ENCODE measurements around the gene CDK6.

Gene CDK6

DNA sequence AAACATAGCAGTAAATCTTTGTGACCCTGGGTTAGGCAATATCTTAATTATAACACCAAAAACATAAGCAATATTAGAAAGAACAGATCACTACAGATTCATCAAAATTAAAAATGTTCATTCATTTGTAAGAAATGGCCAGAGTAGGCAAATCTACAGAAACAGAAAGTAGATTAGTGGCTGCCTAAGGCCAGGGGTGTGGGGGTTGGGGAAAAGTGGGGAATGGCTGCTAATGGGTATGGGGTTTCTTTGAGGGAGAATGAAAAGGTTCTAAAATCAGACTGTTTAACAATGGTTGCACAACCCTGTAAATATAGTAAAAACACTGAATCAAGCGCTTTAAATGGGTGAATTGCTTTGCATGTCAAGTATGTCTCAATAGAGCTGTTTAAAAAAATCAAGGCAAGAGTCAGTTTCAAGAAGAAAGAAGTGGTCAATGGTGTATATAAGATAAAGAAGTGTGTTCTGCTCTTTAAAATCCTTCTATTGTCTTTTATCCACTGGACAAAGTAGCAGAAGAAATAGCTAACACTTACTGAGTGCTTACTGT is 42.6 kb downstream of the CDK6 start:
- DNase-seq (ENCODE audit: low read depth in 2 of 2) = no peak

- DNase-seq (ENCODE audit: low read depth in 2 of 2) = no peak
Measured at GRCh38 chr7:92790992-92791391, 45.4 kb downstream of the CDK6 start.

GRCh38 chr7:92788559-92789183 is 47.7 kb downstream of the CDK6 start:
- DNase-seq (ENCODE audit: low read depth in 2 of 2) = no peak

GRCh38 chr7:92785923-92786322 is 50.5 kb downstream of the CDK6 start:
- no peak for DNase-seq (ENCODE audit: low read depth in 2 of 2)

DNA sequence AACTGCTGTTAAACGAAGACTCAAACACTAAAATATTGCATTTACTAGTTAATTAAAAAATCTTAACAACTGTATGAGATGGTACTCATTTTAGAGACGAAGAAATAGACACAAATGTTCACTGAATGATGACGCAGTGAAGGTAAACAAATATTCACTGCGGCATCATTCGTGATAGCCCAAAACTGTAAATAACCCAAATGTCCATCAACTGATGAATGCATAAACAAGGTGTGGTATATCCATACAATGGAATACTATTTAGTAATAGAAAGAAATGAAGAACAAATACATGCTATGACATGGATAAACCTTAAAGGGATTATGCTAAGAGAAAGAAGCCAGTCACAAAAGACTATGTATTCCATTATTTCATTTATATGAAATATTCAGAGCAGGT is 51.4 kb downstream of the CDK6 start:
- DNase-seq (ENCODE audit: low read depth in 2 of 2) = no peak

DNA sequence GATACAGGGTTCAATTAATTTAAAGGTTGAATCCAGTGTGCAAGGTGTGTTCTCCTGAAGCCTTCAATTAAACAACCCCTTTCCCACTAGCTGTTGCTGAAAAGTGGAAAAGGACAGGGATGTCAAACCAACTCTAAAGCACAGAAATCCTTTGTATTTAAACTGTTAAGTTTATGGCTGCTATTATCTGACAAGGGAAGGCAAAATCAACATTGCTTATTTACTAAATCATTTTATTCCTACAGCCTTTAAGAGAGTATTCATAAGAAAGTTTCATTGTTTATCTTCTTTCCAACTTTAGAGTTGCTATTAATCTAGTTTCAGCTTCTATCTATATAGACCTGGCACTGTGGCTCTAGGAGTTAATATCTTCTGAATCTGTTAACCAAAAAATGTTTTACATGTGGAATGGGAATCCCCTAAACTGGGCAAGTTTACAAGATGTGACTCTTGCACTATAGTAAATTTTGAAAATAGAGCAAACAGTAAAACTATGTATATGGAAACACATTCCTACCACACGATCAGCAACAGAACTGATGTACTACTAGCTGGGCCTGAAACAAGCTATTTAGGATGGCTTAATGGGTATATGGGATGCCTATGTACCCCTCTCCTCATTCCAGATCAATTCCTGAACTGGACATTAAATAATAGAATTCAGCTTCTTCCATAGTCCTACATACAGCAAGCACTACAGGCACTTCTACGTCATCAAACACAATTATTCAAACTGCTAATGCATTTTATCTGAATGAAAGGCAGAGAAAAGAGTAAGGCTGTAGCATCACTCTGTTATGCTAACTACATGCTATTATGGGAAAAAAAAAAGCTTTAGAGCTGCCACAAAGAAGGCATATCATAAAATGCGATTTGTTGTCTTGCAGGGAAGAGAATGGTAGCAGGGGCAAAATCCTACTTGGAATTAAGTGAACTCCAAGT is 52.8 kb downstream of the CDK6 start:
- DNase-seq (ENCODE audit: low read depth in 2 of 2) = no peak

DNA sequence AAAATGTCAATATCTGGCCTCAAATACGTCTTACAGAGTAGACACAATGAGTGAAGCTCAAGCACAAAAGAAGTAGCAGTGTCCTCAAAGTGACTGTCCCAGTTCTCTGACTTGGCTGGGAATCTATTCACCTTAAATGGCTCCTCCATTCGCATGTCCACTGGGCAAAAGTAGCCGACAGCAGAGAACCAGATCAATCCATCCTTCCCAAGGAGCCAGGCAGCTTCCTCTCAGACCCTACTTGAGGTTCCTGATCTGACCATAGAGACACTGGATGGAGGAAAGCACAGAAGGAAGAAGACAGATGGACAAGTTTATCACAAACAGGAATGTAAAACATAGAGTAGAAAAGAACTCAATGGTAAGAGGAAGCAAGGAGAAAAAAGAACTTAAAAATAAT is 53.5 kb downstream of the CDK6 start:
- no peak for DNase-seq (ENCODE audit: low read depth in 2 of 2)

DNA sequence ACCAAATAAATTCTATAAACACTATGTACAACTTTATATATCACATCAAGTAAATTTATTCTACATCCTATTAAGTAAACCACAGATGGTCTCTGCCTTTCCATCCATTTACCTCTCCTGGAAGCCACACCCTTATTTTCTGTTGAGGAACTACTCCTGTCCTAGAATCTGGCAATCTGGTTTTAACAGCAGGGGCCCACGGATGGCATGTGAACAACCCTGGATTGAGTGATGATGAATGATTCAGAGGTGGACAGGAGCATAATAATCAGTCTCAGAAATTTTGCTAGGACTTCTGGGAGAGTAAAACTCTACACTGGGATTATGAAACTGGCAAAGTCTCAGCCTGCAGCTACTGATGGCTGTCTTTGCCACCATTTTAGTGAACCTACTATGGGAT is 54.1 kb downstream of the CDK6 start:
- no peak for DNase-seq (ENCODE audit: low read depth in 2 of 2)

DNA sequence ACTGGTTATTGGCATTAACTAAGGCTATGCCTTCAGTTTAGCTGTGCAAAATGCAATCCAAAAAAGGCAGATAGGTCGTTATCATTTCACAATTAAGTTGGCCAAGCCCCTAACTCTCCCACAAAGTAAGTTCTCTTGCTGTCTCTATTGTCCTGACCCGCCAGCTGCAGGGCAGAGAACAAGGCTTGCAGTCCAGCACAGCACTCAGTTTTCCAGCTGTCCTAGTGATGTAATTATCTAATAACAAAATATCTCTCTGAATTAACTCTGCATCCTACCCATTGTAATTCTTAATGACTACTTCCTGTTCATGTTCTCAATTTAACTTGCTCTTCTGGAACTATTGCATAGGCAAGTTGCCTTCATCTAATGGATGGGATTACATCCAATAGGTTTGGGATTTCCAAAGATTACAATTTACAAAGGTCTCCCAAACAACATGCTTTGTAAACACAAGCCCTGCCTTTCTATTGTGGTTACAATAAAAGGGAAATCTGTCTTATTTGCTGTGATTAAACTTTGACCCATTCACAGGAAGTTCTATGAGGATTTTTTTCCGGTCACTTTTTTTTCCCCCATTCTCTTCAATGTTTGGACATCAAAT is 55.2 kb downstream of the CDK6 start:
- DNase-seq (ENCODE audit: low read depth in 2 of 2) = no peak

- DNase-seq (ENCODE audit: low read depth in 2 of 2) = no peak
Measured at GRCh38 chr7:92778972-92779371, 57.4 kb downstream of the CDK6 start.

- DNase-seq (ENCODE audit: low read depth in 2 of 2) = no peak
Measured at GRCh38 chr7:92777993-92778392, 58.4 kb downstream of the CDK6 start.

DNA sequence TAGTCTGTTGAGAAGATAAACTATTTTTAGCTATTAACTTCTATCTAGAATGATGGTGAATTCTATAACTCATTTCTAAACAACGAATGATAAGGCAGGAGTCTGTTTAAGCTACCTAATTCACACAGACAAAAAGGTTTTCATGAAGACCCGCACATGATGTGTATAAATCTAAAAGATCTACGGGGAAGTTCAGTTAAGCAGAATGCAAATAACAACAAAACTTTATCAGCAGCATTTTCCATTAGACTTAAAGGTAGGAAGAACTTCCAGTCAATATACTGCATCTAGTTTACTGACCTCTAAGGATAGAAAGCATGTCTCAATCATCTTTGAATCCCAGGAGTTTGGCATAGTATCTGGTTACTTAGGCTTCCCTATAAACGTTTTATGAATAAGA is 62.6 kb downstream of the CDK6 start:
- no peak for DNase-seq (ENCODE audit: low read depth in 2 of 2)

GRCh38 chr7:92769844-92770243 is 66.5 kb downstream of the CDK6 start:
- no peak for DNase-seq (ENCODE audit: low read depth in 2 of 2)

DNA sequence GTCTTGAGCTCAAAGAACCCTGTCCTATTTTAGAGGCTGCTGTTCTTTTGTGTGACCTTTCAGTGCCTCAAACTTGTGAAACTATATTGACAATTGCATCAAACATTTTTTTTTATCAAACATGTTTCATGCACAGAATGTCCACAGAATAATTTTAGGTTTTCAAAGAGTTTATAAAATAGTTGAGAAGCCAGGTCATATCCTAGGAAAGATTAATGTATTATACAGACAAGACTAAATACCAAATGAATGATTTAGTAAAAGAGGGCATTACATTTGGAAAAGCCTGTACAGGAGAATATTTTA is 67.0 kb downstream of the CDK6 start:
- DNase-seq (ENCODE audit: low read depth in 2 of 2) = no peak

DNA sequence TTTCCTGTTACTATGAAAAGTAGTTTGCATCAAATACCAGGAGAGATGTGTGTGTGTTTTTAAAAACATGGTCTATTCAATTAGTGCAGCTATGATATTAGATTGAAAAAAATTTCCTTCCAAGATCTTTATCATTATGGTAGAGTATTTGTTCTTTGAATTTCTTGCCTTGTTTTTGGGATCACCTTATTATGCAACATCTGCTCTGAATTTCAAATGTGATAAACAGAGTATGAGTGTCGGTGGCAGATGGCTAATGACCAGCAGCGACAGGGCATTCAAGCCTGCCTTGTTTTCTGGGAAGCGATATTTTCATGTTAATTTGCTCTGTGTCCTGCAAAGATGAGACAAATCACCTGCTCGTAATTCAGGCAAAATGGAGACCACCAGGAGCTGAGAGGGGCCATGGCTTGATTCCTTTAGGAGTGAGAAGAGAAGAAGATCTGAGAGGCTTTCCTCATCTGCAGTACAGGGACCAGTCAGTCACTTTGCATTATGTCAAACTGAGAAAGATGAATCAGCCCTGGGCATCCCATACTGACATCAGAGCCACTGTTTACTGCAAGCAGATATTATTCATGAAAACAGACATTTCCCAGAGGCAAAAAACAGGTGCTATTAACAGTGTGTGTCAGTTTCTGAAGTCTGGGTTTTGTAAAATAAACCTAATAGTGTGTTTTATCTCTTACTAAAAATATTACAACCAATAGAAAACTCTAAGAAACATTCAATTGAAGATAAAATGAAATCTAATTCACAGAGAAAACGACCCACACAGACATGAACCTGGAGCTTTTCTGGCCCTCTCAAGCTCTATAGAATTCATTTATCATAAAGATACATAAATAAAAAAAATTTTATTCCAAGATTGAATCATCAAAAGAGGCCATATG is 67.6 kb downstream of the CDK6 start:
- DNase-seq (ENCODE audit: low read depth in 2 of 2) = peak in 1 of 2 donors; percentile 21

DNA sequence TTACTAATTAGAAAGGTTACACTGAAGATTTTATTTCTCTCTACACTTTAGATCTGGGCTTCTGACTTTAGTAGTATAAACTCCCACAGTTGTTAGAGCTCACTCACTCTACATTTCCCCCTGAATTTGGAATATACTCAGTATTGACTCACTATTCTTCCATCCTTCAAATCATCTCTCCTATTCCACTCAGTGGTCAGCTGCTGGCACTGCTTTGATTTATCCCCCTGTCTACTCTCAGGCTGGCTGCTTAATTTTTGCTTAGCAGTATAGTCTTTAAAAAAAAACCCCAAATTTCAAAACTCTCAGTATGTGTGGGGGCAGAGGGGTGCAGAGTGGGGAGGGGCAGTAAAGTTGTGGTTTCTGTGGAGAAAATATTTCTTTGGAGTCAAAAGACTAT is 68.9 kb downstream of the CDK6 start:
- DNase-seq (ENCODE audit: low read depth in 2 of 2) = no peak

GRCh38 chr7:92766461-92767003 is 69.8 kb downstream of the CDK6 start:
- no peak for DNase-seq (ENCODE audit: low read depth in 2 of 2)

DNA sequence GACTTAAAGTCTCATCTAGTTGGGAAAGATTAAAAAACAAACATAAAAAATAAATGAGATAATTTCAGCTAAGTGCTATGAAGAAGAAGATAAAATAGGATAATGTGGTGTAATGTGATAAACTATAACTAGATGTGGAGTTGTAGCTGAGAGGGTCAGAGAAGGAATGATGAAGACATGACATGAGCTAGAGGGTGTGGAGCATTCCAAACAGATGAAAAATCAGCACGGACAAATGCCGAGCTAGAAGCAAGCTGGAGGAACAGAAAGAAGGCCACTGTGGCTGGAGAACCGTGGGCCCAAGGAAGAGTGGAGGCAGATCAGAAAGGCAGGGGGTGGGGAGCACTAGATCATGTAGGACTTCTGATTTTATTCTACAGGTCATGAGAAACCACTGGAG is 70.6 kb downstream of the CDK6 start:
- DNase-seq (ENCODE audit: low read depth in 2 of 2) = no peak

DNA sequence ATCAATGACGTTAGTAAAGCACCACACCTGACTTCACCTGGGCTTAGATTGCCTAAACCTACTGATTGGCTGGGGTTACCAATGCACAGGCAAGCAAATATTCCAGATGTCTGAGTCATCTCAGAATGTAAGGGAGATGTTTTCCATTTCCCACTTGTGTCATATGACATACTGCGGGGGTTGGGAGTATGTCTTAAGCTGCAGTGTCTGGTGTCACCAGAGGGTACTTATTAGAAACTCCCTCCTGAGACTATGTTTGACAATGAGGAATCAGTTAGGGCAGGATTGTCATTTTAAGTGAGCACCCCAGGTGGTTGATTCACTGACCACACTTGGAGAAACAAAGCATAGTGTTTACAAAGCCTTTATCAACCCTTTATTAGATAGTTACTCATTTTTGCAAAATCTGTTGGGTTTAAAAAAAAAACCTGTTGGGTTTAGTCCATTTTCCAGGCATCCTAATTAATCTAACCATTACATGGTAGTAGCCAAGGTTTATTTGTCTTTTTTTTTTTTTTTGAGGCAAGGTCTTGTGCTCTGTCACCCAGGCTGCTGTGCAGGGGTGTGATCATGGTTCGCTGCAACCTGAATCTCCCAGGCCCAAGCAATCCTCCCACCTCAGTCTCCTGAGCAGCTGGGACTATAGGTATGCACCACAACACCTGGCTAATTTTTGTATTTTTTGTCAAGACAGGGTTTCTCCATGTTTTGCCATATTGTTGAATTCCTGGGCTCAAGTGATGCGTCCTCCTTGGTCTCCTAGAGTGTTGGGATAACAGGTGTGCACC is 72.5 kb downstream of the CDK6 start:
- no peak for DNase-seq (ENCODE audit: low read depth in 2 of 2)

- no peak for DNase-seq (ENCODE audit: low read depth in 2 of 2)
Measured at GRCh38 chr7:92762851-92763250, 73.5 kb downstream of the CDK6 start.

Measured in stimulated activated CD4-positive, alpha-beta T cell treated with anti-CD3 and anti-CD28 coated beads, Interleukin-4, amount 100 ng/mL, for 48 hours (primary cell).